H9 (cell line): ENCODE data around the gene ZFP36. TPM values are rescaled to one million over a fixed set of nuclear protein-coding genes. Genes with fewer than 3 reads are reported as not detected.

ENCODE experiments used
- DNase-seq: peaks from one replicate; pipeline ENCODE4 v3.0.0-alpha.2; 2017
- H2AFZ ChIP-seq: one replicate; pipeline ENCODE4 v1.6.1; 2013; ENCODE audit warnings: mild to moderate bottlenecking, low read length, control low read depth, moderate library complexity
- H2AK5ac ChIP-seq: 2 replicates; pipeline ENCODE4 v1.6.1; 2013; ENCODE audit warnings: low read length, control low read depth, mixed read lengths; ENCODE audit not compliant: insufficient read length
- H2BK120ac ChIP-seq: one replicate; pipeline ENCODE4 v1.6.1; 2013; ENCODE audit warnings: low read depth, mild to moderate bottlenecking, low read length, control low read depth, inconsistent platforms; ENCODE audit not compliant: poor library complexity, severe bottlenecking
- H2BK12ac ChIP-seq: 2 replicates; pipeline ENCODE4 v1.6.1; 2013; ENCODE audit warnings: low read length, control low read depth, mixed read lengths, low read depth; ENCODE audit not compliant: insufficient read length
- H2BK15ac ChIP-seq: 2 replicates; pipeline ENCODE4 v1.6.1; 2013; ENCODE audit warnings: low read depth, low read length, control low read depth
- H2BK20ac ChIP-seq: one replicate; pipeline ENCODE4 v1.6.1; 2013; ENCODE audit warnings: low read depth, mild to moderate bottlenecking, low read length, control low read depth, inconsistent platforms; ENCODE audit not compliant: poor library complexity, severe bottlenecking
- H2BK5ac ChIP-seq: 2 replicates; pipeline ENCODE4 v1.6.1; 2013; ENCODE audit warnings: low read length, control low read depth, mixed read lengths; ENCODE audit not compliant: insufficient read length
- H3K14ac ChIP-seq: 2 replicates; pipeline ENCODE4 v1.6.1; 2013; ENCODE audit warnings: low read length, control low read depth; ENCODE audit not compliant: insufficient read depth
- H3K18ac ChIP-seq: 2 replicates; pipeline ENCODE4 v1.6.1; 2013; ENCODE audit warnings: low read depth, mild to moderate bottlenecking, mixed read lengths, low read length, control low read depth; ENCODE audit not compliant: insufficient read length
- H3K23ac ChIP-seq: 2 replicates; pipeline ENCODE4 v1.6.1; 2013; ENCODE audit warnings: low read length, control low read depth, mixed read lengths, low read depth; ENCODE audit not compliant: insufficient read length
- H3K23me2 ChIP-seq: 2 replicates; pipeline ENCODE4 v1.6.1; 2013; ENCODE audit warnings: low read depth, mild to moderate bottlenecking, mixed read lengths, low read length, control low read depth; ENCODE audit not compliant: insufficient read length, poor library complexity, severe bottlenecking
- H3K27ac ChIP-seq: 2 replicates; pipeline ENCODE4 v1.5.1; 2013; ENCODE audit warnings: low read length, control low read depth, mixed read lengths, low read depth; ENCODE audit not compliant: insufficient read length
- H3K27me3 ChIP-seq: 2 replicates; pipeline ENCODE4 v1.6.1; 2013; ENCODE audit warnings: low read length, control low read depth, inconsistent platforms; ENCODE audit not compliant: insufficient read depth
- H3K4ac ChIP-seq: 2 replicates; pipeline ENCODE4 v1.6.1; 2013; ENCODE audit warnings: low read depth, mild to moderate bottlenecking, control low read depth, inconsistent platforms, low read length, moderate library complexity
- H3K4me1 ChIP-seq: 2 replicates; pipeline ENCODE4 v1.6.1; 2013; ENCODE audit warnings: low read length, control low read depth, inconsistent platforms; ENCODE audit not compliant: insufficient read depth
- H3K4me2 ChIP-seq: 2 replicates; pipeline ENCODE4 v1.6.1; 2013; ENCODE audit warnings: low read length, control low read depth, mixed read lengths; ENCODE audit not compliant: insufficient read length, insufficient read depth
- H3K56ac ChIP-seq: 2 replicates; pipeline ENCODE4 v1.6.1; 2013; ENCODE audit warnings: low read depth, mild to moderate bottlenecking, mixed read lengths, low read length, control low read depth; ENCODE audit not compliant: insufficient read length
- H3K79me1 ChIP-seq: 2 replicates; pipeline ENCODE4 v1.6.1; 2013; ENCODE audit warnings: low read depth, mild to moderate bottlenecking, moderate library complexity, low read length, control low read depth, inconsistent platforms; ENCODE audit not compliant: insufficient read depth, poor library complexity, severe bottlenecking
- H3K79me2 ChIP-seq: 2 replicates; pipeline ENCODE4 v1.6.1; 2013; ENCODE audit warnings: low read length, control low read depth, inconsistent platforms; ENCODE audit not compliant: insufficient read depth
- H3K9ac ChIP-seq: 2 replicates; pipeline ENCODE4 v1.6.1; 2013; ENCODE audit warnings: low read length, control low read depth, mixed read lengths; ENCODE audit not compliant: insufficient read length; ENCODE audit errors: extremely low read depth
- H3K9me3 ChIP-seq: one replicate; pipeline ENCODE4 v1.6.1; 2013; ENCODE audit warnings: low read depth, low read length, inconsistent platforms; ENCODE audit not compliant: control insufficient read depth
- H3T11ph ChIP-seq: one replicate; pipeline ENCODE4 v1.6.1; 2013; ENCODE audit warnings: mild to moderate bottlenecking, low read length, control low read depth, inconsistent platforms
- H4K20me1 ChIP-seq: one replicate; pipeline ENCODE4 v1.6.1; 2013; ENCODE audit not compliant: control insufficient read depth, insufficient read length, insufficient read depth
- H4K5ac ChIP-seq: 2 replicates; pipeline ENCODE4 v1.6.1; 2013; ENCODE audit warnings: low read depth, mild to moderate bottlenecking, mixed read lengths, low read length, control low read depth; ENCODE audit not compliant: insufficient read length
- H4K8ac ChIP-seq: replicated peaks from 2 replicates; pipeline ENCODE4 v1.6.1; 2013; ENCODE audit warnings: low read length, control low read depth, mixed read lengths, low read depth; ENCODE audit not compliant: insufficient read length
- H4K91ac ChIP-seq: 2 replicates; pipeline ENCODE4 v1.6.1; 2013; ENCODE audit warnings: low read depth, mild to moderate bottlenecking, moderate library complexity, mixed read lengths, low read length, control low read depth; ENCODE audit not compliant: insufficient read length
- H3K27ac Mint-ChIP-seq, 3 experiments: 2 replicates in 2 of 3; 3 replicates in 1 of 3; pipeline ENCODE4 v1.8.0; 2020 to 2021; ENCODE audit warnings: mixed read lengths in 3 of 3, mild to moderate bottlenecking in 1 of 3, moderate library complexity in 1 of 3
- H3K27me3 Mint-ChIP-seq: 2 replicates; pipeline ENCODE4 v1.8.0; 2021; ENCODE audit warnings: low read depth, mild to moderate bottlenecking, moderate library complexity, mixed read lengths
- H3K36me3 Mint-ChIP-seq, 3 experiments: 2 replicates in 2 of 3; 3 replicates in 1 of 3; pipeline ENCODE4 v1.8.0; 2020 to 2021; ENCODE audit warnings: low read depth in 3 of 3, mixed read lengths in 3 of 3; ENCODE audit not compliant: insufficient read depth in 1 of 3
- H3K4me1 Mint-ChIP-seq, 2 experiments: 2 replicates each; pipeline ENCODE4 v1.8.0; 2020; ENCODE audit warnings: mixed read lengths in 2 of 2
- H3K4me3 Mint-ChIP-seq, 2 experiments: 2 replicates in 1 of 2; 3 replicates in 1 of 2; pipeline ENCODE4 v1.8.0; 2020 to 2021; ENCODE audit warnings: mild to moderate bottlenecking in 2 of 2, mixed read lengths in 2 of 2, moderate library complexity in 1 of 2
- H3K9me3 Mint-ChIP-seq, 2 experiments: 2 replicates in 1 of 2; 3 replicates in 1 of 2; pipeline ENCODE4 v1.8.0; 2020; ENCODE audit warnings: mild to moderate bottlenecking in 2 of 2, mixed read lengths in 2 of 2, moderate library complexity in 1 of 2
- CTCF ChIP-seq: fragments of 200-600 bp; sonication (generic); conservative IDR thresholded peaks from 3 replicates; pipeline ENCODE4 v1.8.0; 2021; ENCODE audit warnings: antibody characterized with exemption, mild to moderate bottlenecking
- WGBS: extraction: QIAGEN DNeasy Blood & Tissue Kit; methylation state at CpG from one replicate; pipeline ENCODE4 v1.1.7; 2013; ENCODE audit warnings: missing lambda C conversion rate, low lambda C conversion rate, mixed read lengths; ENCODE audit not compliant: insufficient read length; ENCODE audit errors: extremely low coverage; 5-methylcytosine and 5-hydroxymethylcytosine counted together
- total RNA-seq: library from RNA; stranded (reverse); gene quantifications from 2 replicates; pipeline ENCODE4 v1.2.1, GENCODE V29; 2021

ZFP36 gene
- total RNA-seq, 1 experiment from 2014 or later = 14.6 TPM

GRCh38 chr19:39407410-39407659 lies 688 bp downstream of the ZFP36 start:
- Histone ChIP-seq H3K14ac (peak overlapping the region; percentile 89; the same call in 1 of the 2 replicates), H4K20me1 (peaks cover 2% of the 10 kb centered on the region), H2AFZ (no peak overlapping the region), H3K79me1 (no peaks in the 10 kb centered on the region), H2BK12ac (no peak overlapping the region), H2BK20ac (no peak overlapping the region), H3K9me3 (no peaks in the 10 kb centered on the region), H2BK15ac (no peak overlapping the region), H3T11ph (no peak overlapping the region), H4K8ac (no peak overlapping the region), H2AK5ac (no peak overlapping the region), H3K23ac (no peak overlapping the region), H3K4me2 (peak overlapping the region; percentile 74), H4K91ac (no peak overlapping the region), H3K27ac (no peak overlapping the region), H3K27me3 (no peaks in the 10 kb centered on the region), H3K4me1 (peaks cover 6% of the 10 kb centered on the region; the same call in 1 of the 2 replicates), H3K23me2 (peaks cover 27% of the 10 kb centered on the region), H3K18ac (no peak overlapping the region), H3K79me2 (peaks cover 3% of the 10 kb centered on the region; the same call in 1 of the 2 replicates), H3K9ac (peak overlapping the region; percentile 83), H3K56ac (no peak overlapping the region), H2BK5ac (no peak overlapping the region), H4K5ac (no peak overlapping the region), H3K4ac (no peak overlapping the region), H2BK120ac (no peak overlapping the region)
- DNase-seq = no peak
- H3K36me3 Mint-ChIP-seq = peaks cover 8 to 13% (median 11%) of the 10 kb centered on the region in 3 experiments
- no CpG with 5 or more reads among the region's 14 CpGs for WGBS
- peaks cover 37 to 51% of the 10 kb centered on the region in 2 experiments for H3K4me1 Mint-ChIP-seq
- H3K4me3 Mint-ChIP-seq = peak overlapping the region; percentile 83 to 92
- no peaks in the 10 kb centered on the region; a peak in 1 of 5 replicates for H3K9me3 Mint-ChIP-seq
- no peak for TF ChIP-seq CTCF
- H3K27me3 Mint-ChIP-seq = peaks cover 1% of the 10 kb centered on the region; the same call in 1 of the 2 replicates
- H3K27ac Mint-ChIP-seq = peak overlapping the region; percentile 67 to 98 (median 87); a peak in 4 of 7 replicates
